Measurements from ENCODE around the gene CFAP65. TPM values are rescaled to one million over a fixed set of nuclear protein-coding genes. Genes with fewer than 3 reads are reported as not detected.

CFAP65 gene
- total RNA-seq, 1 experiment from 2014 or later = 0.52 TPM

DNA sequence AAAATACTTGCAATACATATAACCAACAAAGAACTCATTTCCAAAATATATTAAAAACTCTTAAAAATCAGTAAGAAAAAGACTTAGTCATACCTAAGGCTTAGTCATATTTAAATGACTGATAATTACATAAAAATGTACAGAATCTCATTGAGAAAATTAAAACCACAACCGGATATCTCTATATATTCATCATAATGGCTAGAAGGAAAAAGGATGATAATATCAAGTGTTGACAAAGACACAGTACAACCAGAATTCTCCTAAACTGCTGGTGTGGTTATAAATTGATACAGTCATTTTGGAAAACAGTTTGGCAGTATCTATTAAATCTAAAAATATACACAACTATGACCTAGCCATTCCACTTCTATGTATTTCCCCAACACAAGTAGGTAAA is 46.5 kb upstream of the CFAP65 start (continued):
- no peak for TF ChIP-seq JUND (IDR thresholded peaks at IDR 0.05)
- no peak for TF ChIP-seq EZH2 (IDR thresholded peaks at IDR 0.05)
- no peak for TF ChIP-seq CEBPB (IDR thresholded peaks at IDR 0.05; ENCODE audit: low read depth)
- TF ChIP-seq, protein P1, sequence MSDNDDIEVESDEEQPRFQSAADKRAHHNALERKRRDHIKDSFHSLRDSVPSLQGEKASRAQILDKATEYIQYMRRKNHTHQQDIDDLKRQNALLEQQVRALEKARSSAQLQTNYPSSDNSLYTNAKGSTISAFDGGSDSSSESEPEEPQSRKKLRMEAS (IDR thresholded peaks at IDR 0.05) = no peak
- TF ChIP-seq SRF (IDR thresholded peaks at IDR 0.05; ENCODE audit: low read depth) = no peak
- TF ChIP-seq, protein P2, sequence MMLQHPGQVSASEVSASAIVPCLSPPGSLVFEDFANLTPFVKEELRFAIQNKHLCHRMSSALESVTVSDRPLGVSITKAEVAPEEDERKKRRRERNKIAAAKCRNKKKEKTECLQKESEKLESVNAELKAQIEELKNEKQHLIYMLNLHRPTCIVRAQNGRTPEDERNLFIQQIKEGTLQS (IDR thresholded peaks at IDR 0.05) = no peak
- no peak for TF ChIP-seq EGR1 (IDR thresholded peaks at IDR 0.05; ENCODE audit: low read depth)
- no peak for TF ChIP-seq ZFX (IDR thresholded peaks at IDR 0.05)
- TF ChIP-seq, protein P3, sequence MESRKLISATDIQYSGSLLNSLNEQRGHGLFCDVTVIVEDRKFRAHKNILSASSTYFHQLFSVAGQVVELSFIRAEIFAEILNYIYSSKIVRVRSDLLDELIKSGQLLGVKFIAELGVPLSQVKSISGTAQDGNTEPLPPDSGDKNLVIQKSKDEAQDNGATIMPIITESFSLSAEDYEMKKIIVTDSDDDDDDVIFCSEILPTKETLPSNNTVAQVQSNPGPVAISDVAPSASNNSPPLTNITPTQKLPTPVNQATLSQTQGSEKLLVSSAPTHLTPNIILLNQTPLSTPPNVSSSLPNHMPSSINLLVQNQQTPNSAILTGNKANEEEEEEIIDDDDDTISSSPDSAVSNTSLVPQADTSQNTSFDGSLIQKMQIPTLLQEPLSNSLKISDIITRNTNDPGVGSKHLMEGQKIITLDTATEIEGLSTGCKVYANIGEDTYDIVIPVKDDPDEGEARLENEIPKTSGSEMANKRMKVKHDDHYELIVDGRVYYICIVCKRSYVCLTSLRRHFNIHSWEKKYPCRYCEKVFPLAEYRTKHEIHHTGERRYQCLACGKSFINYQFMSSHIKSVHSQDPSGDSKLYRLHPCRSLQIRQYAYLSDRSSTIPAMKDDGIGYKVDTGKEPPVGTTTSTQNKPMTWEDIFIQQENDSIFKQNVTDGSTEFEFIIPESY (IDR thresholded peaks at IDR 0.05; ENCODE audit: extremely low read depth, insufficient replicate concordance, low read length) = no peak
- TF ChIP-seq, protein P4, sequence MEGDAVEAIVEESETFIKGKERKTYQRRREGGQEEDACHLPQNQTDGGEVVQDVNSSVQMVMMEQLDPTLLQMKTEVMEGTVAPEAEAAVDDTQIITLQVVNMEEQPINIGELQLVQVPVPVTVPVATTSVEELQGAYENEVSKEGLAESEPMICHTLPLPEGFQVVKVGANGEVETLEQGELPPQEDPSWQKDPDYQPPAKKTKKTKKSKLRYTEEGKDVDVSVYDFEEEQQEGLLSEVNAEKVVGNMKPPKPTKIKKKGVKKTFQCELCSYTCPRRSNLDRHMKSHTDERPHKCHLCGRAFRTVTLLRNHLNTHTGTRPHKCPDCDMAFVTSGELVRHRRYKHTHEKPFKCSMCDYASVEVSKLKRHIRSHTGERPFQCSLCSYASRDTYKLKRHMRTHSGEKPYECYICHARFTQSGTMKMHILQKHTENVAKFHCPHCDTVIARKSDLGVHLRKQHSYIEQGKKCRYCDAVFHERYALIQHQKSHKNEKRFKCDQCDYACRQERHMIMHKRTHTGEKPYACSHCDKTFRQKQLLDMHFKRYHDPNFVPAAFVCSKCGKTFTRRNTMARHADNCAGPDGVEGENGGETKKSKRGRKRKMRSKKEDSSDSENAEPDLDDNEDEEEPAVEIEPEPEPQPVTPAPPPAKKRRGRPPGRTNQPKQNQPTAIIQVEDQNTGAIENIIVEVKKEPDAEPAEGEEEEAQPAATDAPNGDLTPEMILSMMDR (IDR thresholded peaks at IDR 0.05 in 2 of 3, conservative IDR thresholded peaks at IDR 0.05 in 1 of 3; ENCODE audit: borderline replicate concordance in 1 of 3, insufficient read depth in 1 of 3, low read depth in 2 of 3, low read length in 2 of 3) = no peak

DNA sequence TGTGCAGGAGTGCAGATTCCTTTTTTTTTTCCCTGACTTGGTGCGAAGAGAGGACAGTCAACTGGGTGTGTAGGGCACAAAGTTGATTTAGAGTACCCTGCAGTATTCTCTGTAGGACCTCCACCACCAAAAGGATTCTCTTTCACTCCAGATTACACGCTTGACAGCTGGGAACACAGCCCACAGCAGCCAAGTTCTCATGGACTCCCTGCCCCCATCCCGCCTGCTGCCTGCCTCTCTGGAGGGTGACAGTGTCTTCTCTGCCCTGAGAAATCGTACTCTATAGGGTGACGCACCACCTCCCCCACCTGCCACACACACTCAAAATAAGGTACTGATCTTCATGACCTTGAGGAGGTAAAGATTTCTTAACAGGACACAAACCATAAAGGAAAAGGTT is 46.0 kb upstream of the CFAP65 start:
- intact Hi-C loops (cut with micrococcal nuclease) = no loop called here
- ChIA-PET CTCF (interaction anchor here (1.5 to 1.9 kb wide), 2 partner anchors 12 to 17 kb away, joined by 4 to 6 read pairs; no protein-coding TSS in a partner anchor), RAD21 (ENCODE audit: low non-redundant PET in 1 of 2, low total read pairs in 2 of 2, uncharacterized antibody in 2 of 2, unreplicated experiment in 2 of 2) (no interaction called here), POLR2A (no interaction called here)
- H3K27me3 ChIP-seq (ENCODE audit: insufficient read depth, low read length) = no peaks in the 10 kb centered on the region
- no peaks in the 10 kb centered on the region for H3K36me3 ChIP-seq (ENCODE audit: control insufficient read depth in 1 of 2, insufficient read depth in 2 of 2, low read length in 2 of 2)
- no peaks in the 10 kb centered on the region for H3K9me2 ChIP-seq (ENCODE audit: insufficient read depth)
- no peak overlapping the region for H3K9ac ChIP-seq (ENCODE audit: low read length)
- no peaks in the 10 kb centered on the region for H4K20me1 ChIP-seq (ENCODE audit: insufficient read depth)
- H3K4me2 ChIP-seq (ENCODE audit: low read length) = no peak overlapping the region
- no peaks in the 10 kb centered on the region for H3K79me2 ChIP-seq (ENCODE audit: insufficient read depth, low read length)
- H2AFZ ChIP-seq (ENCODE audit: low read depth, low read length, poor library complexity, severe bottlenecking) = no peak overlapping the region
- no peak for ATAC-seq
- no TSS peak for BruUV-seq (replicated peaks)
- DNase-seq (ENCODE audit: low read depth, low spot score) = no peak
- no peaks in the 10 kb centered on the region for H3K9me3 ChIP-seq (ENCODE audit: control insufficient read depth in 1 of 2, insufficient read depth in 1 of 2, low read depth in 1 of 2, low read length in 2 of 2)
- H3K27ac ChIP-seq (ENCODE audit: low read depth, low read length) = no peak overlapping the region
- no peak overlapping the region for H3K4me3 ChIP-seq (replicated peaks in 1 of 2; ENCODE audit: low read depth in 1 of 2, low read length in 2 of 2)
- no peaks in the 10 kb centered on the region for H3K4me1 ChIP-seq (ENCODE audit: control insufficient read depth in 1 of 2, insufficient read depth in 2 of 2, low read length in 2 of 2)
- no peak for TF ChIP-seq JUND (IDR thresholded peaks at IDR 0.05)
- no peak for TF ChIP-seq RAD21 (IDR thresholded peaks at IDR 0.05; ENCODE audit: low read depth)
- no peak for TF ChIP-seq EZH2phosphoT487 (IDR thresholded peaks at IDR 0.05; ENCODE audit: borderline replicate concordance)
- no peak for TF ChIP-seq TCF7L2 (IDR thresholded peaks at IDR 0.05; ENCODE audit: borderline replicate concordance, extremely low read depth, insufficient read depth, insufficient read length)
- TF ChIP-seq, protein P2 (IDR thresholded peaks at IDR 0.05) = no peak
- no peak for TF ChIP-seq SRF (IDR thresholded peaks at IDR 0.05; ENCODE audit: low read depth)
- no peak for TF ChIP-seq CEBPB (IDR thresholded peaks at IDR 0.05; ENCODE audit: low read depth)
- TF ChIP-seq, protein P4 (IDR thresholded peaks at IDR 0.05 in 2 of 3, conservative IDR thresholded peaks at IDR 0.05 in 1 of 3; ENCODE audit: borderline replicate concordance in 1 of 3, insufficient read depth in 1 of 3, low read depth in 2 of 3, low read length in 2 of 3) = no peak
